MCF 10A (cell line): Measurements from ENCODE around the gene EEF1AKMT3. TPM values are rescaled to one million over a fixed set of nuclear protein-coding genes. Genes with fewer than 3 reads are reported as not detected.

Experiments
- BruUV-seq: library from RNA; stranded (reverse); fragments of 400-500 nt; replicated peaks from 2 replicates; lab custom pipeline; 2021; lab: Mats Ljungman, UMichigan
- CTCF ChIA-PET: fragments of 300-600 bp; sonication (Branson Sonifier 250); formaldehyde crosslinking; extraction: SDS; loops from one replicate; lab custom pipeline; 2021; ENCODE audit warnings: antibody characterized with exemption, inconsistent platforms; lab: Yijun Ruan, JAX
- POLR2A ChIA-PET: fragments of 300-600, 350-650 bp; sonication (Branson Sonifier 250); formaldehyde crosslinking; extraction: SDS; loops from one replicate; lab custom pipeline; 2020; ENCODE audit warnings: antibody characterized with exemption, inconsistent platforms; lab: Yijun Ruan, JAX
- DNase-seq: peaks from one replicate; pipeline ENCODE4 v3.0.0-alpha.2; 2018; ENCODE audit not compliant: unreplicated experiment
- H3K27ac Mint-ChIP-seq: one replicate; pipeline ENCODE4 v1.8.0; 2022; ENCODE audit warnings: mild to moderate bottlenecking, low read depth, mixed read lengths; ENCODE audit not compliant: unreplicated experiment
- H3K27me3 Mint-ChIP-seq: one replicate; pipeline ENCODE4 v1.8.0; 2022; ENCODE audit warnings: mixed read lengths; ENCODE audit not compliant: insufficient read depth, unreplicated experiment
- H3K36me3 Mint-ChIP-seq: one replicate; pipeline ENCODE4 v1.8.0; 2022; ENCODE audit warnings: mild to moderate bottlenecking, moderate library complexity, mixed read lengths; ENCODE audit not compliant: insufficient read depth, unreplicated experiment
- H3K4me1 Mint-ChIP-seq: one replicate; pipeline ENCODE4 v1.8.0; 2022; ENCODE audit warnings: mixed read lengths; ENCODE audit not compliant: insufficient read depth, unreplicated experiment
- H3K4me3 Mint-ChIP-seq: one replicate; pipeline ENCODE4 v1.8.0; 2022; ENCODE audit warnings: mild to moderate bottlenecking, moderate library complexity, mixed read lengths; ENCODE audit not compliant: unreplicated experiment
- H3K9me3 Mint-ChIP-seq: one replicate; pipeline ENCODE4 v1.8.0; 2022; ENCODE audit warnings: mixed read lengths; ENCODE audit not compliant: unreplicated experiment
- CTCF ChIP-seq: fragments of 200-600 bp; IDR thresholded peaks from one replicate; pipeline ENCODE4 v1.8.0; 2022; ENCODE audit warnings: antibody characterized with exemption, mild to moderate bottlenecking; ENCODE audit not compliant: unreplicated experiment
- intact Hi-C: fragments of 100-400 bp; cut with micrococcal nuclease; formaldehyde crosslinking; loops from 2 replicates; pipeline ENCODE4 v1.14.1; 2022
- total RNA-seq: library from RNA; stranded (reverse); gene quantifications from 2 replicates; pipeline ENCODE4 v1.2.3, GENCODE V29; 2022

The EEF1AKMT3 gene
- total RNA-seq, 1 experiment from 2014 or later: 8.1 TPM

- intact Hi-C loops: no loop called here
- Mint-ChIP-seq H3K27me3 (no peaks in the 10 kb centered on the region), H3K4me3 (no peak overlapping the region), H3K9me3 (no peaks in the 10 kb centered on the region), H3K36me3 (peaks cover 5% of the 10 kb centered on the region), H3K27ac (no peak overlapping the region), H3K4me1 (peaks cover 8% of the 10 kb centered on the region)
- no peak for TF ChIP-seq CTCF
- BruUV-seq: no TSS peak
- CTCF ChIA-PET: interaction anchor here (0.6 to 2.3 kb wide), 9 partner anchors 8 to 816 kb away, joined by 3 to 12 read pairs (median 3); no protein-coding TSS in a partner anchor
- peak; percentile 96 for DNase-seq
- POLR2A ChIA-PET: interaction anchor here (0.6 to 1.7 kb wide), 9 partner anchors 10 to 125 kb away, joined by 3 to 6 read pairs (median 3); partner anchors contain the start of gene TSFM
Measured at GRCh38 chr12:57810450-57810849, 38.0 kb downstream of the EEF1AKMT3 start.

GRCh38 chr12:57811028-57811755 is 38.8 kb downstream of the EEF1AKMT3 start:
- TF ChIP-seq CTCF: no peak
- no peak overlapping the region for H3K27ac Mint-ChIP-seq
- CTCF ChIA-PET: interaction anchor here (0.9 to 2.3 kb wide), 6 partner anchors 9 to 119 kb away, joined by 3 to 12 read pairs (median 4); no protein-coding TSS in a partner anchor
- DNase-seq: no peak
- no peak overlapping the region for H3K4me3 Mint-ChIP-seq
- POLR2A ChIA-PET: interaction anchor here (0.7 to 1.7 kb wide), 6 partner anchors 10 to 76 kb away, joined by 3 to 6 read pairs (median 3); partner anchors contain the start of gene TSFM
- intact Hi-C loops: no loop called here
- peaks cover 9% of the 10 kb centered on the region for H3K4me1 Mint-ChIP-seq
- no peaks in the 10 kb centered on the region for H3K9me3 Mint-ChIP-seq
- peaks cover 5% of the 10 kb centered on the region for H3K36me3 Mint-ChIP-seq
- no peaks in the 10 kb centered on the region for H3K27me3 Mint-ChIP-seq
- BruUV-seq: no TSS peak

GRCh38 chr12:57813111-57813970 is 40.9 kb downstream of the EEF1AKMT3 start:
- POLR2A ChIA-PET: interaction anchor here (0.6 to 0.8 kb wide), 2 partner anchors 10 to 67 kb away, joined by 3 read pairs; no protein-coding TSS in a partner anchor
- CTCF ChIA-PET: interaction anchor here (0.6 to 4.3 kb wide), 7 partner anchors 10 to 91 kb away, joined by 3 to 18 read pairs (median 5); partner anchors contain the start of gene TSFM

More at GRCh38 chr12:57813111-57813970, 40.9 kb downstream of the EEF1AKMT3 start:
- H3K27me3 Mint-ChIP-seq: no peaks in the 10 kb centered on the region
- H3K27ac Mint-ChIP-seq: no peak overlapping the region
- TF ChIP-seq CTCF: no peak
- H3K9me3 Mint-ChIP-seq: no peaks in the 10 kb centered on the region
- H3K36me3 Mint-ChIP-seq: no peaks in the 10 kb centered on the region
- no TSS peak for BruUV-seq
- H3K4me1 Mint-ChIP-seq: peaks cover 13% of the 10 kb centered on the region
- no peak for DNase-seq
- intact Hi-C loops: no loop called here
- H3K4me3 Mint-ChIP-seq: no peak overlapping the region
